ENCODE measurements around the gene IGF1R.

The IGF1R gene

GRCh38 chr15:98900356-98900755 lies 252.0 kb downstream of the IGF1R start:
- DNase-seq = no peak
- intact Hi-C loops (cut with DNase I) = no loop called here

- intact Hi-C loops (cut with DNase I) = no loop called here
- DNase-seq = peak in 1 of 42 donors; percentile 10
Measured at GRCh38 chr15:98901434-98902072, 253.2 kb downstream of the IGF1R start.

GRCh38 chr15:98902931-98903330 lies 254.6 kb downstream of the IGF1R start:
- DNase-seq = no peak
- intact Hi-C loops (cut with DNase I) = no loop called here

- DNase-seq = no peak
- intact Hi-C loops (cut with DNase I) = no loop called here
Measured at GRCh38 chr15:98903377-98904018, 255.2 kb downstream of the IGF1R start.

- DNase-seq = peak in 39 of 42 donors; percentile 17 to 83 (median 65)
- intact Hi-C loops (cut with DNase I) = no loop called here
Measured at GRCh38 chr15:98904544-98904943, 256.2 kb downstream of the IGF1R start.

- no peak for DNase-seq
- intact Hi-C loops (cut with DNase I) = no loop called here
Measured at GRCh38 chr15:98905963-98906711, 257.8 kb downstream of the IGF1R start.

- intact Hi-C loops (cut with DNase I) = no loop called here
- DNase-seq = no peak
Measured at GRCh38 chr15:98906712-98907083, 258.4 kb downstream of the IGF1R start.

- no peak for DNase-seq
- intact Hi-C loops (cut with DNase I) = no loop called here
Measured at GRCh38 chr15:98907927-98908471, 259.7 kb downstream of the IGF1R start.

GRCh38 chr15:98909968-98910885 lies 261.9 kb downstream of the IGF1R start:
- intact Hi-C loops (cut with DNase I) = loop anchor here (10.0 kb wide), 1 partner anchor 395 kb away; no protein-coding TSS in a partner anchor
- DNase-seq = no peak

- intact Hi-C loops (cut with DNase I) = loop anchor here (10.0 kb wide), 1 partner anchor 400 kb away; no protein-coding TSS in a partner anchor
- no peak for DNase-seq
Measured at GRCh38 chr15:98914626-98915025, 266.3 kb downstream of the IGF1R start.

GRCh38 chr15:98916826-98917225 lies 268.5 kb downstream of the IGF1R start:
- DNase-seq = no peak
- intact Hi-C loops (cut with DNase I) = loop anchor here (10.0 kb wide), 1 partner anchor 402 kb away; no protein-coding TSS in a partner anchor

GRCh38 chr15:98917417-98917816 lies 269.1 kb downstream of the IGF1R start:
- no peak for DNase-seq
- intact Hi-C loops (cut with DNase I) = loop anchor here (10.0 kb wide), 1 partner anchor 403 kb away; no protein-coding TSS in a partner anchor

GRCh38 chr15:98920091-98920880 lies 271.9 kb downstream of the IGF1R start:
- DNase-seq = no peak
- intact Hi-C loops (cut with DNase I) = no loop called here

GRCh38 chr15:98923171-98923570 lies 274.8 kb downstream of the IGF1R start:
- peak in 29 of 42 donors; percentile 16 to 74 (median 36) for DNase-seq
- intact Hi-C loops (cut with DNase I) = no loop called here

GRCh38 chr15:98923579-98923978 lies 275.2 kb downstream of the IGF1R start:
- no peak for DNase-seq
- intact Hi-C loops (cut with DNase I) = no loop called here

GRCh38 chr15:98924401-98925049 lies 276.2 kb downstream of the IGF1R start:
- intact Hi-C loops (cut with DNase I) = no loop called here
- DNase-seq = no peak

- intact Hi-C loops (cut with DNase I) = no loop called here
- no peak for DNase-seq
Measured at GRCh38 chr15:98926236-98926635, 277.9 kb downstream of the IGF1R start.
